Activated T-helper 1 cell treated with anti-CD3 and anti-CD28 coated beads, Interleukin-2, amount 50 U/mL, for 16 hours (primary cell): ENCODE data around the gene NUTM1.

Experiments
- DNase-seq, 2 donors: peaks; one replicate each; pipeline ENCODE4 v3.0.0-alpha.2; 2020; ENCODE audit warnings: low read depth in 1 of 2, low spot score in 1 of 2

The NUTM1 gene, protein sequence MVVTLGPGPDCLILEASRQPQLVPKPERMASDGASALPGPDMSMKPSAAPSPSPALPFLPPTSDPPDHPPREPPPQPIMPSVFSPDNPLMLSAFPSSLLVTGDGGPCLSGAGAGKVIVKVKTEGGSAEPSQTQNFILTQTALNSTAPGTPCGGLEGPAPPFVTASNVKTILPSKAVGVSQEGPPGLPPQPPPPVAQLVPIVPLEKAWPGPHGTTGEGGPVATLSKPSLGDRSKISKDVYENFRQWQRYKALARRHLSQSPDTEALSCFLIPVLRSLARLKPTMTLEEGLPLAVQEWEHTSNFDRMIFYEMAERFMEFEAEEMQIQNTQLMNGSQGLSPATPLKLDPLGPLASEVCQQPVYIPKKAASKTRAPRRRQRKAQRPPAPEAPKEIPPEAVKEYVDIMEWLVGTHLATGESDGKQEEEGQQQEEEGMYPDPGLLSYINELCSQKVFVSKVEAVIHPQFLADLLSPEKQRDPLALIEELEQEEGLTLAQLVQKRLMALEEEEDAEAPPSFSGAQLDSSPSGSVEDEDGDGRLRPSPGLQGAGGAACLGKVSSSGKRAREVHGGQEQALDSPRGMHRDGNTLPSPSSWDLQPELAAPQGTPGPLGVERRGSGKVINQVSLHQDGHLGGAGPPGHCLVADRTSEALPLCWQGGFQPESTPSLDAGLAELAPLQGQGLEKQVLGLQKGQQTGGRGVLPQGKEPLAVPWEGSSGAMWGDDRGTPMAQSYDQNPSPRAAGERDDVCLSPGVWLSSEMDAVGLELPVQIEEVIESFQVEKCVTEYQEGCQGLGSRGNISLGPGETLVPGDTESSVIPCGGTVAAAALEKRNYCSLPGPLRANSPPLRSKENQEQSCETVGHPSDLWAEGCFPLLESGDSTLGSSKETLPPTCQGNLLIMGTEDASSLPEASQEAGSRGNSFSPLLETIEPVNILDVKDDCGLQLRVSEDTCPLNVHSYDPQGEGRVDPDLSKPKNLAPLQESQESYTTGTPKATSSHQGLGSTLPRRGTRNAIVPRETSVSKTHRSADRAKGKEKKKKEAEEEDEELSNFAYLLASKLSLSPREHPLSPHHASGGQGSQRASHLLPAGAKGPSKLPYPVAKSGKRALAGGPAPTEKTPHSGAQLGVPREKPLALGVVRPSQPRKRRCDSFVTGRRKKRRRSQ

DNA sequence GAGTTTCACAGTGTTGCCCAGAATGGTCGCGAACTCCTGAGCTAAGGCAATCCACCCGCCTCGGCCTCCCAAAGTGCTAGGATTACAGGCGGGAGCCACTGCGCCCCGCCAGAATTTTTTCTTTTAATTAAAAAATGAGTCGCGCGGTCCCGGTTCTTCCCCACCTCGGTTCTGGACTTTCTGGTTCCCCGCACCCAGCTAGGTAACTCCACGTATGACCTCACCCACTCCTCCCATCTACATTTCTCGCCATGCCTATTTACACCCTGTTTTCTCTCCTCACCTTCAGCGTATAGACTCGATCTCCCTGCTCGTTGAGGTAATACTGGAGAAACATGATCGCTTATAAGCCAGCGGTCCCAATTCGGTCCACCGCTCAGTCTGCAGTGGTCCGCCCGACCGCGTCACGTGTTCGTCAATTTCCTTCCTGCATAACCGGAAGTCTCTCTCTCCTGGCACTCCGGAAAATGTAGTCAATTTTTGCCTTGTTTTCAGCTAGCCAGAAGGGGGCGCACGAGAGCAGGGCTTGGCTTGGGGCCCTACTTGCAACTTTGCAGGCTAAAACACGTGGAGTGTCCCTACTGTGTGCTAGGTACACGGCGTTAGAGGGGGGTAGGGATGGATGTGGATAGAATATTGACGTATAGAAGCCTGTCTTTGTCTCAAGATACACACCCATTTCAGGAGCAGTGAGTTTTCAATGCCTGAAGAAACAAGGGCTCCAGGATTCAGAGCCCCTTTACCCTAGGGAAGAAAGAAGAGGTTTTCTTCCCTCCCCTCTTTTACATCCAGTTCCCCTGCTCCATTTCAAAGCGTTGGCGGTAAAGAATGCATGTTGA is at the start of gene NUTM1, which contains the start of gene NOP10:
NUTM1 (plus strand) TSS at position 579 of the 839 bp plus-strand sequence. CDS start 382 bp downstream, outside the sequence.
NOP10 (minus strand) TSS at position 400 of the 839 bp plus-strand sequence; CDS start at position 337, 63 bp downstream.
- DNase-seq = peak; percentile 89 to 95

DNA sequence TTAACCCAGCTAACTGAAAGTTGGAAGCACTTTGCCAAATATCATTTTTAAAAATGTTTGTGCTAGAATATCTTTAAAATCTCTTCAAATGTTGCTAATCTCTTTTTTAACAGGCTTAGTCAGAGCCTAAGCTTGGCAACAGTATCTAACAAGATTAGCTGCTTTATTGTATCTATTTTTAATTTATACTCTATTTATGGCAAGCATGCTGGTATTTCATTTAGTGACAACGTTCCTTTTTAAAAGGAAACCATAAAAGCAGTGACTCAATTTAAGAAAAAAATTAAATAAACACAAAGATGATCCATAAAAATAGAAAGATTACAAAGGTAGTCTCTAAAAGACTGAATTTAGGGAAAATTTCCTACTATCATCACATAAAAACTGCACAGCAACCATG is 46.1 kb upstream of the NUTM1 start:
- DNase-seq = no peak

DNA sequence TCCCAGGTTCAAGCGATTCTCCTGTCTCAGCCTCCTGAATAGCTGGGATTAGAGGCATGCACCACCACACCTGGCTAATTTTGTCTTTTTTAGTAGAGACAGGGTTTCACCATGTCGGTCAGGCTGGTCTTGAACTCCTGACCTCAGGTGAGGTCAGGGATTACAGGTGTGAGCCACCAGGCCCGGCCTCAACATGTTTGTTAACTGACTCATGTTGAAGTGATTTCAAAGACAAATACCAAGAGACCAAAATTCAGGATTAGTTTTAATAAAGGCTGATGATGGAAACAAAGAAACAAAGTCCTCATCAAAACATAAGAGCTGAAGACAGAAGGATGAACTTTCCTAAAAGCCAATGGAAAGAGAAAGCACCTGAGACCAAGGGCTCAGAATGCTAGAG is 42.1 kb upstream of the NUTM1 start:
- no peak for DNase-seq

DNA sequence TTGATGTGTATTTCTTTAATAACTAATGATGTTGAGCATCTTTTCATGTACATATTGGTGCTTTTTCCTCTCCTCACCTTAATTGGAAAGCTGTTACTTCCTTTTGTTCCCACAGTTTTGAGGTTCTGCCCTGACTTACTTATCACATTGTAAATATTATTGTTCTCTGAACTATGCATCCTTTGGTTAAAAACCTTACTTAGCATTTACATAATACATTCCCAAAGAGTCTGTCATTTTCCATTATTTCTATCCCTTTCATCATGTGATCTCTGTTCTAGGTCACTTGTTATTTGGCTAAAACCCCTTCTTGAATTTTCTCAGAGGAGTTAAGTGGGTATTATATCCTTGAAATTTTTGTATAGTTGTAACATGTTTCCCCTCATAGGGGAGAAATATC is 38.5 kb upstream of the NUTM1 start:
- DNase-seq = no peak

DNA sequence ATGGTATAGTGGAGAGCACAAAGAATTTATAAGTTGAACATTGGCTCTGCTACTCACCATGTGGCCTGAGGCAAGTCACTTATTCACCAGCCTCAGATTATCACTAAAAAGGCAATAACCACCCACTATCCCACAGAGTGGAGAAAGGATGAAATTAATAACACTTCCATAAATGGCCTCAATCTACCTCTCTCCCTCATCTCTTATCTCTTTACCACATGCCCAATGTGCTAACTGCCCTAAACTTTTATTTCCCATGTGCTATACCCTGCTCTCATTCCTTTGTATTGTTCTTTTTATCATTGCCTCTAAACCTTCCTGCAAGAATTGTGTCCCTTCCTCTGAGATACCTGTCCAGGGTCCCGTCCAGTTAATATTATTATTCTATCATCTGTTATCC is 31.6 kb upstream of the NUTM1 start:
- no peak for DNase-seq

DNA sequence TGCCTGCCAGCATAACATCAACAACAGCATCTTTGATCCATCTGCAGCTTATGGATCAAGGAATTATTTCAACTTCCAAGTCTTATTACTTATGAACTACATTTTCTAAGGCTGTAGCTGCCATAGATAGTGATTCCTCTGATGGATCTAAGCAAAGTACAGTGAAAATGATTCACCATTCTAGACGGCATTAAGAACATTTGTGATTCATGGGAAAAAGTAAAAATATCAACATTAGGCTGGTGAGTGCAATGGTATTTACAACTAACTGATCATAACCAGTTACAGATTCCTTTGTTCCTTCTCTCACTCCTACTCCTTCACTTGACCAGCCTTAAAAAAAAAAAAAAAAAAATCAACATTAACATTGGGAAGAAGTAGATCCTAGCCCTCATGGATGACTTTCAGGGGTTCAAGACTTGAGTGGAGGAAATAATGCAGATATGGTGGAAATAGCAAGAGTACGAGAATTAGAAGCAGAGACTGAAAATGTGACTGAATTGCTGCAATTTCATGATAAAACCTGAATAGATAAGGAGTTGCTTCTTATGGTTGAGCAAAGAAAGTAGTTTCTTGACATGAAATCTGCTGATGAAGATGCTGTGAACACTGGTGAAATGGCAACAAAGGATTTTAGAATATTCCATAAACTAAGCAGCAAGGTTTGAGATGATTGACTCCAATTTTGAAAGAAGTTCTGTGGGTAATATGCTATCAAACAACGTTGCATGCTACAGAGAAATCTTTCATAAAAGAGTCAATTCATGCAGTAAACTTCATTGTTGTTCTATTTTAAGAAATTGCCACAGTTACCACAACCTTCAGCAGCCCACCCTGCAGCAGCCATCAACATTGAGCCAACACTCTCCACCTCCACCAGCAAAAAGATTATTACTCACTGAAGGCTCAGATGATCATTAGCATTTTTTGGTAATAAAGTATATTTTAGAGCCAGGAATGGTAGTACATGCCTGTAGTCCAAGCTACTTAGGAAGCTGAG is 28.3 kb upstream of the NUTM1 start:
- DNase-seq = no peak

DNA sequence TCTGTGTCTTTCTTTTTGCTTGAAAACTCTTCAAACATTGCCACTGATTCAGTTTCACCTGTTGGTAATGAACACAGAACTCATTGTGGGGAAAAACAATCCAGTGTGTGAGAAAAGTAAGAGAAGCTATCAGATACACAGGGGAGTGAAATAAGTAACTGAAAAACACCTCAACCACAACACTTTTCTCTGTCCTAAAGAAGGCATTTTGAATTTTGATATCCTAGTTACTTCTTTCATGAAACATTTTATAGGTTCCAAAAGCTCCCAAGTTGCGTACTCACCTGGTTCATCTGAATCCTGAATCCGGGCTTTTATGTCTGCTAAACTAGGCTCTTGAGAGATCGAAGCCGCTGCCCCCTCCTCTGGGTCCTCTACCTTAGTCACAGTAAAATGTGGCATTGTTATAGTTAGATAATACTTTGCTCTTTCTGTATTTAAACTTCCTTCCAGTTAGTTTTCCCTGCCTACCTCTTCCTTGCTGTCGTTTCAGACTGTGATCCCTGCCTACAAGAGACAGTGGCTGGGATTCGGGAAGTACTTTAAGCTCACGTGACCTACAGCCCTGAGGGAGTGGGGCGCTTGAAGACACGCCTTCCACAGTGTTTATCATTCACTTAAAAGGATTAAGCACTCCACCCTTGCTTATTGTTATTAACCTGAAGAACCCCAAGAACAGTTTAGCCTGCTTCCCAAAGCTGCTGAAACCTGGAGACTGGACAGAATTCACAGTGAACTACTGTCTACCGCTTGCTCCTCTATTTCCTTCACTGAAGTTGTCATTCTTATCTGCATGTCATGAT is 24.6 kb upstream of the NUTM1 start:
- no peak for DNase-seq

DNA sequence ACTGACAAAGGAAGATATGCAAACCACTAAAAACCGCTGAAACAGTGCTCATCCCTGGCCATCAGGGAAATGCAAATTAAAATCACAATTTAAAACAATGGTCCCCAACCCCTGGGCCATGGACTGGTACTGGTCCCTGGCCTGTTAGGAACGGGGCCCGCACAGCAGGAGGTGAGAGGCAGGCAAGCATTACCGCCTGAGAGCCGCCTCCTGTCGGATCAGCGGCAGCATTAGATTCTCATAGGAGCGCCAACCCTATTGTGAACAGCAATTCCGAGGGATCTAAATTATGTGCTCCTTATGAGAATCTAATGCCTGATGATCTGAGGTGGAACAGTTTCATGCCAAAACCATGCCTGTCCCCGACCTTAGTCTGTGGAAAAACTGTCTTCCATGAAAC is 19.9 kb upstream of the NUTM1 start:
- no peak for DNase-seq

DNA sequence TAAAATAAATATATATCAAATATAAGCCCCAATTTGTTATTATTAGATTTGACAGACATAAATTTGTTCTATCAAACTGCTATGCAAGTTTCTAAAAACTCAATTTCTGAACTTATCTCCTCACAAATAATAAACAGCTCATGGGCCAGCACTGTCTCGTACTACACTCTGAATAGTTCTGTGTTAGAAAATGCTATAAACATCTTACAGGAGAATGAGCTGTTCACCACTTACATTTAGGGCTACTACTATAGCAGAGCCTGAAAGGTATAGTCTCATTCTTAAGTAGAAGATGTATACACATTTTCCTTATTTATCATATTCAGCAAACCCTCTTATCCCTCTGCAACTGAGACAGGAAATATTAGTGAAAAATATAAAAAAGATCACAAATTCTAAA is 18.2 kb upstream of the NUTM1 start:
- DNase-seq = no peak

DNA sequence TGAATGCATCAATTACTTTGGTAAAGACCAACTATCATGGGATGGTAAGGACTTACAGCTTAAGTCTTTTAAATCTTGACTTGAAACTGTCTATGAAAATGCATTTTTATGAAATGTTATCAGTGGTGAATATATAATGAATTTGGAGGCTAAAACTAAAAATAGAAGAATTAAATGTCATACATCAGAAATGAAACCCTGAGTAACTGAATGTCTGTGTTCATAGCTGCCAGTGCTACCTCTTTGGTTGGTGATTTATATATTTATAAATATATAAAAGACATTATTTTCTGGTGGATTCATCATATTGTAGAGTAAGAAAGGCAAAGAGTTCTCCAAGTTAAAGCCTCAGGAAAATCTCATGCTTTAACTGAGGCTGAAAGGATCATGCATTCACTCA is 17.7 kb upstream of the NUTM1 start:
- DNase-seq = no peak

DNA sequence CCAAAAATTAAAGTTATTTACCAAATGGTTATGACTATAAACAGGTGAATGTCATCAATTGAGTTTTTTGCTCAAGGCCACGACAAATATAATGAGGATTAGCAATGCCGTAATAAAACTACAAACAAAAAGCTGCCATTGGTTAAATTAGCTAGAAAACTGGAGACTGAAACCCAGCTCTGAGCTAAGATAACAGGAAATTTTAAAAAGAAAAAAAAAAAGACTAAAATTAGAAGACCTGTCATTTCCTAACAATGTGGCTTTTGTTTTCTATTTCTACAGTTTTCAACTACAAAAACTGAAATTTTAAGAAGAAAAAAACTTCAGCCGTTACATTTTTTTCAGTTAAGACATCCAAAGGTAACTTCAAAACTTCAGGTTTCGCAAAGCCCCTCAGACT is 15.2 kb upstream of the NUTM1 start:
- DNase-seq = no peak

DNA sequence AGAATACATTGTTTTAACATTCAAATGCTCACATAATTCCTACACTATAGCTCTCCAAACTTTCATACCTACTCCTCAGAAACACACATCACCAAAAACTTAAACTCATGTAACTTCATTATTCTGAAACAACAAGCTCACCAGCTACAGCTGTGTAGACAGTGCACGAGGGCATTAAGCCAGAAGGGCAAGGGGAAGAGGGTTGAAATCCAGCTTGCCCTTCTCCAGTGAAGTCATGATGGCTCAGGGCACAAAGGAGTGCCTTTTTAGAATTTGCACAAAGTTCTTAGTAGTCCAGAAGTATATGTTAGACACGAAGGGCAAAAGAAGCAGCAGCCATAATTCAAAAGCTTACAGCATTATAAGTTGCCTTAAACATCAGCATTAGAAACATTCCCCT is 14.1 kb upstream of the NUTM1 start:
- DNase-seq = no peak

DNA sequence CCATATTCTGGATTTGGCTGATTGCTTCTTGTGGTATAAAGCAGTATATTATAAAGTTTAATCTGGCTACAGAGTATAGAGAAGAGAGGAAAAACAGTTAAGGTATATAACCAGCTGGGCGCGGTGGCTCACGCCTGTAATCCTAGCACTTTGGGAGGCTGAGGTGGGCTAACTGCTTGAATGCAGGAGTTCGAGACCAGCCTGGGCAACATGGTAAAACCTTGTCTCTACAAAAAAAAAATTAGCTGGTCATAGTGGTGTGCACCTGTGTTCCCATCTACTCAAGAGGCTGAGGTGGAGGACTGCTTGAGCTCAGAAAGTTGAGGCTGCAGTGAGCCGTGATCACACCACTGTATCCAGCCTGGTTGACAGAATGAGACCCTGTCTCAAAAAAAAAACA is 12.8 kb upstream of the NUTM1 start:
- DNase-seq = no peak

DNA sequence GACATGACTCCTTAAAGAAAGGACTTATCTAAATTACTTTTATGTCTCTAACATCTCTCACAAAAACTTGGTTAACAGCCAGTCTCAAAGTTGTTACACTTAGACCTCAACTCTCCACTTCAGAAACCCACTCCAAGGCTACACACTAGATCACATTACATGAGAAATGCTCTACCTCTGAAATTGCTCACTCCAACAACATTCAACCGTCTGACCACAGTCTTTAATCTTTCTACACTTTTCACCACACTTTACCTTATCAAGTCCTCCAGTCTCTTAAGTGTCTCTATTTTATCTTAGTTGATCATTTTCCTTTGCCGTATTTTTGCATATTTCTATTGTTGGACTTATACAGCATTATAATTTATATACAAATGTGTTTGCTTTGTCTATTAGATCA is 11.3 kb upstream of the NUTM1 start:
- DNase-seq = no peak

DNA sequence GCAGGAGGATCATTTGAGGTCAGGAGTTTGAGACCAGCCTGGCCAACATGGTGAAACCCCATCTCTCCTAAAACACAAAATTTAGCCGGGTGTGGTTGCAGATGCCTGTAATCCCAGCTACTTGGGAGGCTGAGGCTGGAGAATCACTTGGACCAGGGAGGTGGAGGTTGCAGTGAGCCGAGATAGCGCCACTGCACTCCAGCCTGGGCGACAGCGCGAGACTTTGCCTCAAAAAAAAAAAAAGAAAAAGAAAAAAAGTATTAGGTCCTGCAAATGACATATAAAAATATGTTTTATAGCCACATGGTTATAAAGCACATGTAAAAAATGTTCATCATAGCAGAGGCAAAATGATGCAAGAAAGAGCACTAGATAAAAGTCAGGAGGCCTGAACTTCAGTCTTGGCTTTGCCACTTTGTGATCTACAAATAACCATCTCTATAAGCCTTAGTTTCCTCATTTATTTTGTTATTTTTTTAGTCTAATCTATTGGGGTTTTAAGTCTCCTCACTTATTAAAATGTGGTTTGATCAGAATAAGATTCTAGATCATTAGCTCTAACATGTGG is 10.5 kb upstream of the NUTM1 start:
- no peak for DNase-seq

DNA sequence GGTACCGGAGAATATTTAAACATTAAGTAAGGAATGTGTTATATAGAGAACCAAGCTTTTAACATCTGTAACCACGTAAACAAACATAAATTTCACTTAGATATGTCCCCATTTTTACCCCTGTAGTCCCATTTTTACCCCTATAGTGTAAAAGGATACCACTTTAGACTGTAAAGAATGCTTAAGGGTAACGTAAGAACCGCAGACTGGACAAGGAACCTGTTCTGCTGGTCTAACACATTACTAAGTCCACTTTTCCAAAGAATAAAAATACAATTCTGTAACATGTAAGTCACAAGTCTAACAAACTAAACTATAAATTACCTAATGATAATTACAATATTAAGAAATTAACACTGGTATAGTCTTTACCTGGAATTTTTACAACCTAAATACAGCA is 8.4 kb upstream of the NUTM1 start:
- DNase-seq = no peak

DNA sequence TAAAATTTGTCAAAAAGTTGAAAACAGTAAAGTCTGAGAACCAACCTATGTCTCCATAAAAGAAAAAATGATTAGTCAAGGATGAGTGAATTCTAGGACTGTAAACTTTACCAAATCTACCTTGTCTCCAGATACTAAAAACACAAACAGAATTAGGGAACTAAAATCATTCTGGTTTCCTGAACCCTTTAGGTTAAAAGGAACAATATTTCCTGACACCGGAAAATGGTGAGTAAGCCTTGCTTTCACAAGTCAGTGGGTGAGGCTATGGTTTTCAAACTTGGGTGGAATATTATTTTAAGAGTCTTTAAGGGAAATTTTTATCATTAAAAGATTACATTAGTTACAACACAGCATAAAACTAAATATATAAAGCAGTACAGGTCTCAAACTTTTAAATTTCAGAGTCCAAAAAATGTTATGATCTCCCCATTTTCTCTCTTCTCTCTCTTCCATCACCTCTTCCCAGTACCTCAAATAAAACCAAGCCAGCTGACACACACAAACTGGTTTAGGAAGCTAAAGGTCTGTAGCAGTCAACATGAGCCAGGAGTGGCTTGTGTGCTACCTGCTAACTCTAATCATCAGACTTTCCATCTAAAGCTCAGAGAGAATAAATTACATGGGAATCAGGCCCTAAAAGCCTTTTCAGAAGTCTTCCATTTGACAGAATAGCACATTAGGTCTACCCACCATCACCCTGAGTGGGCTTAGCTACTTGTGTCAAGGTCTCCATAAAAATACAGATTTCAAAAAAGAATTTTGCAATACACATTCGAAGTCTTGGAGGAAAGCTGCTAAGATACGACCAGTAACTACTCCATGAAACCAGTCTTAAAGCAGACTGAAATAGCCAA is 7.7 kb upstream of the NUTM1 start:
- no peak for DNase-seq
